Measurements from ENCODE around the gene PLD1. TPM values are rescaled to one million over a fixed set of nuclear protein-coding genes. Genes with fewer than 3 reads are reported as not detected.
A peak's percentile ranks its signal among the peaks of the same experiment; 100 is the strongest.

Gene PLD1
- total and polyA plus RNA-seq, 4 donors = 3.1 to 31.1 (median 12.2) TPM

- Histone ChIP-seq H3K4me1 (ENCODE audit: control insufficient read depth in 5 of 5, insufficient read depth in 5 of 5, low read length in 5 of 5) (peaks cover 0 to 37% (median 6%) of the 10 kb centered on the region in 5 donors), H3K4me3 (no peak overlapping the region), H3K27me3 (ENCODE audit: control insufficient read depth in 3 of 3, insufficient read depth in 3 of 3, low read length in 2 of 3) (no peaks in the 10 kb centered on the region), H3K36me3 (ENCODE audit: control insufficient read depth in 4 of 4, insufficient read depth in 4 of 4, low read length in 4 of 4) (peaks cover 0 to 10% (median 0%) of the 10 kb centered on the region in 4 donors), H3K27ac (ENCODE audit: low read depth in 1 of 2, low read length in 1 of 2) (no peak overlapping the region), H3K9me3 (ENCODE audit: control insufficient read depth in 4 of 4, insufficient read depth in 3 of 4, low read length in 3 of 4) (no peaks in the 10 kb centered on the region), H3K9ac (ENCODE audit: insufficient read depth in 1 of 2, low read length in 2 of 2) (no peak overlapping the region)
- DNase-seq (no peak), ATAC-seq (ENCODE audit: insufficient read depth, low FRiP score) (no peak)
- no peak for TF ChIP-seq CTCF (IDR thresholded peaks at IDR 0.05; ENCODE audit: control extremely low read depth, extremely low read depth)
Measured at GRCh38 chr3:171690281-171690680, 120.0 kb downstream of the PLD1 start.

GRCh38 chr3:171688593-171688992 lies 121.7 kb downstream of the PLD1 start:
- 92 to 94% methylated on average over 8 of the region's 8 CpGs for WGBS, 2 donors

GRCh38 chr3:171688002-171688401 lies 122.3 kb downstream of the PLD1 start:
- Histone ChIP-seq H3K4me1 (ENCODE audit: control insufficient read depth in 5 of 5, insufficient read depth in 5 of 5, low read length in 5 of 5) (peaks cover 0 to 26% (median 7%) of the 10 kb centered on the region in 5 donors), H3K9me3 (ENCODE audit: control insufficient read depth in 4 of 4, insufficient read depth in 3 of 4, low read length in 3 of 4) (no peaks in the 10 kb centered on the region), H3K27me3 (ENCODE audit: control insufficient read depth in 3 of 3, insufficient read depth in 3 of 3, low read length in 2 of 3) (peaks cover 0 to 3% (median 0%) of the 10 kb centered on the region in 3 donors), H3K36me3 (ENCODE audit: control insufficient read depth in 4 of 4, insufficient read depth in 4 of 4, low read length in 4 of 4) (peaks cover 0 to 10% (median under 1%) of the 10 kb centered on the region in 4 donors), H3K9ac (ENCODE audit: insufficient read depth in 1 of 2, low read length in 2 of 2) (no peak overlapping the region), H3K4me3 (no peak overlapping the region), H3K27ac (ENCODE audit: low read depth in 1 of 2, low read length in 1 of 2) (no peak overlapping the region)
- TF ChIP-seq CTCF (IDR thresholded peaks at IDR 0.05; ENCODE audit: control extremely low read depth, extremely low read depth) = no peak
- DNase-seq = peak in 2 of 3 donors; percentile 79 to 84
- ATAC-seq (ENCODE audit: insufficient read depth, low FRiP score) = no peak

More at GRCh38 chr3:171688593-171688992, 121.7 kb downstream of the PLD1 start:
- H3K4me1 ChIP-seq (ENCODE audit: control insufficient read depth in 5 of 5, insufficient read depth in 5 of 5, low read length in 5 of 5) = peaks cover 0 to 26% (median 7%) of the 10 kb centered on the region in 5 donors
- no peak for TF ChIP-seq CTCF (IDR thresholded peaks at IDR 0.05; ENCODE audit: control extremely low read depth, extremely low read depth)
- peaks cover 0 to 10% (median under 1%) of the 10 kb centered on the region in 4 donors for H3K36me3 ChIP-seq (ENCODE audit: control insufficient read depth in 4 of 4, insufficient read depth in 4 of 4, low read length in 4 of 4)
- ATAC-seq (ENCODE audit: insufficient read depth, low FRiP score) = no peak
- H3K9me3 ChIP-seq (ENCODE audit: control insufficient read depth in 4 of 4, insufficient read depth in 3 of 4, low read length in 3 of 4) = no peaks in the 10 kb centered on the region
- H3K27ac ChIP-seq (ENCODE audit: low read depth in 1 of 2, low read length in 1 of 2) = peak overlapping the region in 1 of 2 donors; percentile 33
- no peak overlapping the region for H3K4me3 ChIP-seq
- no peak for DNase-seq
- peaks cover 0 to 3% (median 0%) of the 10 kb centered on the region in 3 donors for H3K27me3 ChIP-seq (ENCODE audit: control insufficient read depth in 3 of 3, insufficient read depth in 3 of 3, low read length in 2 of 3)
- H3K9ac ChIP-seq (ENCODE audit: insufficient read depth in 1 of 2, low read length in 2 of 2) = no peak overlapping the region

- H3K27ac ChIP-seq (ENCODE audit: low read depth in 1 of 2, low read length in 1 of 2) = peak overlapping the region in 1 of 2 donors; percentile 33
- peaks cover 0 to 26% (median 7%) of the 10 kb centered on the region in 5 donors for H3K4me1 ChIP-seq (ENCODE audit: control insufficient read depth in 5 of 5, insufficient read depth in 5 of 5, low read length in 5 of 5)
- no peak overlapping the region for H3K4me3 ChIP-seq
- peaks cover 0 to 10% (median under 1%) of the 10 kb centered on the region in 4 donors for H3K36me3 ChIP-seq (ENCODE audit: control insufficient read depth in 4 of 4, insufficient read depth in 4 of 4, low read length in 4 of 4)
- H3K27me3 ChIP-seq (ENCODE audit: control insufficient read depth in 3 of 3, insufficient read depth in 3 of 3, low read length in 2 of 3) = peaks cover 0 to 3% (median 0%) of the 10 kb centered on the region in 3 donors
- no peak overlapping the region for H3K9ac ChIP-seq (ENCODE audit: insufficient read depth in 1 of 2, low read length in 2 of 2)
- ATAC-seq (ENCODE audit: insufficient read depth, low FRiP score) (no peak), DNase-seq (peak in 2 of 3 donors; percentile 34 to 40)
- no peak for TF ChIP-seq CTCF (IDR thresholded peaks at IDR 0.05; ENCODE audit: control extremely low read depth, extremely low read depth)
- H3K9me3 ChIP-seq (ENCODE audit: control insufficient read depth in 4 of 4, insufficient read depth in 3 of 4, low read length in 3 of 4) = no peaks in the 10 kb centered on the region
Measured at GRCh38 chr3:171687581-171687980, 122.7 kb downstream of the PLD1 start.
